HTERT RPE-1 (cell line): ENCODE data around the gene ASAP2.

ENCODE experiments used
- in situ Hi-C: fragments of 300-500 bp; cut with MboI; formaldehyde crosslinking; loops from 4 replicates; pipeline ENCODE4 v1.14.3; 2020; ENCODE audit warnings: low sequenced_read_pairs

Gene ASAP2

DNA sequence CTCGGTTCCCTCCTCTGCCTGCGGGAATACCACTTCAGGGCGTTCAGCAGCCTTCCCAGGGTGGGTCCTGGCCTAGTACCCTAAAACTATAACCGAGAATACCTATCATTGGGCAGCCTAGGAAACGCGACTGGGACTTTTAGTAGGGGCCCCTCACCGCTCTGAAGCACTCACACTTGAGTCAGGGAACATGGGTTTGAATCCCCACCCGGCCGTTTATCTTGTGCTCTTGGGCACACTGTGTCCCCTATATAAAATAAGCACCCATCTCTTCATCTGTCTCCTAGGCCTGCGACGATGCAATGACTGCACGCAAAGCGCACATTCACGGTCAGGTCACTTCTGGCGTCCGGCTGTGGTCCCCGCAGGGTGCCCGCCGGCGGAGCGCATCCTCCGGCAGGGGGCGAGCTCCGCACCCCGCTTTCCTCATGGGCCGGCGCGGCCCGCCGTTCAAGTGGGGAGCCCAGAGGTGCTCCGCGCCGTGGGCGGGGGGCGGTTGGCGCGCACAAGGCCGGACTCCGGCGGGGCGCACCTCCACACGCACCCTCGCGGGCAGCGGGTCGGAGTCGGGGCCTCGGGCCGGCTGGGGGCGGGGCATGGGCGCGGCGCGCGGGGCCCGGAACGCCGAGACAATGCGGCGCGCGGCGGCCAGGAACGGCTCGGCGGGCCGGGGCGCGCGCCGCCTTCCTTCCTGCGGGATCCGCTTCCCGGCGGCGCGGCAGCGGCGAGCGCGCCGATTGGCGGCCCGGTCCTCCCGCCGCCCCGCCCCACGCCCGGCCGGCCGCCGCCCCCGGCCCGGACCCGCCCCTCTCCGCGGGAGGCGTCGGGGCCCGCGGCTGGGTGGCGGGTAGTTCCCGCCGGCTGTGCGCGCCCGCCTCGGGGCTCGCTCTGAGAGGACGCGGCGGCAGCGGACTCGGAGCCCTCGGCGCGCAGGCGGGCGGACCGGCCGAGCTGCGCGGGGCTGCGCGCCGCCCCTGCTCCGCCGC is at the start of gene ASAP2:
Gene ASAP2 (plus strand): TSS at position 850 of the 986 bp plus-strand sequence. CDS start 293 bp downstream, outside the sequence.
- in situ Hi-C loops = no loop called here

GRCh38 chr2:9158786-9159779 is 47.5 kb upstream of the ASAP2 start:
- in situ Hi-C loops = no loop called here

GRCh38 chr2:9160732-9161131 is 45.9 kb upstream of the ASAP2 start:
- in situ Hi-C loops = no loop called here

- in situ Hi-C loops = no loop called here
Observed at GRCh38 chr2:9162841-9163240, 43.8 kb upstream of the ASAP2 start.

DNA sequence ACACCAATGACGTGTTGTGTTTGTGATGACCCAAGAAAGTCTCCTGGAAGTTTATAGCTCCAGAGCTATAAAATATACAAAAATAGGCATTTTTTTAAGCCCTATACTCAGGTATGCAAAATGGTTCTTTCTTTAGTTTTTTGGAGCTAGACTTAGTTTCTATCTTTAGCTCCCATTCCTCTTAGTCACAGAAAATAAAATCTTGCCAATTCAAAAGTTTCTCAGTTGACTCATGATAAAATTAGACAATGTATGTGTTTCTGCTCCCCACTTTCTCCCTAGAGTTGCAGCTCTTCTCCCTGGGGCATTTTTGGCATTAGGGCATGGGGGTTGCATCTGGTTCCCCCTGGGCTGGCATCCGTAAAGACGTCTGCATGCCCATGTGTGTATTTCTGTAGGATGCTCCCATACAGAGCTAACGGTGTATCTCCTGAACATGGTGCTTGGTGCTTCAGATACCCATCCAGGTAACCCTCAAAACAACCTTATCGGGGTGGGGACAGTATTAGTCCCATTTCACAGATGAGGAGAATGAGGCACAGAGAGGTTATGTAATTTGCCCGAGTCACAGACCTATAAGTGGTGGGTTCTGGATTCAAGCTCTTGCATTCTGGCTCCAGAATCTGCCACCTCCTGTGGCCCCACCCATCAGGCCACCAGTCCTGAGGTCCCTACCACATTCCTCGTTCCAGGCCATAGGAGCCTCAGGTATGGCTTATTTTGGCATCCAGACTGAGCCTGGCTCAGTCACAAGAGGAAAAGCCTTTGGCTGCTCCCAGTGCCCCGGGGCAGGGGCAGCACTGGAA is 43.1 kb upstream of the ASAP2 start:
- in situ Hi-C loops = no loop called here

DNA sequence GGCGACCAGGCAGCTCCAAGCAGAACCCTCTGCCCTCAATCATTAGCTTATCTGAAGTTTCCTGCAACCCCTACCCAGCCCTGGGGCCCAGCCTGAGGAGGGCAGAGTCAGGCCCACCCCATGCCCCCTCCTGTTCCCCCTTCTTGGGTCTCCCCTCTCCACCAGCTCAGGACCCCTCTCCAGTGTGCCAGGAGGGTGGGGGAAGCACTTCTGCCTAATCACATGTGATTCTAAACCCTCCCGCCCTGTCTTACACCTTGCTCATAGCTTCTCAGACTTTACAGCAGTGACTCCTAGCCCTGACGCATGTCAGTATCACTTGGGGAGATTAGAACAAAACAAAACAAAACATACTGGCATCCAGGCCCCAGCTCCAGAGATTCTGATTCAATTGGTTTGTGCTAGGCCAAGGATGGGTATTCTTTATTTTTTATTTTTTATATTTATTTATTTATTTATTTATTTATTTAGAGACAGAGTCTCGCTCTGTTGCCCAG is 42.5 kb upstream of the ASAP2 start:
- in situ Hi-C loops = no loop called here

DNA sequence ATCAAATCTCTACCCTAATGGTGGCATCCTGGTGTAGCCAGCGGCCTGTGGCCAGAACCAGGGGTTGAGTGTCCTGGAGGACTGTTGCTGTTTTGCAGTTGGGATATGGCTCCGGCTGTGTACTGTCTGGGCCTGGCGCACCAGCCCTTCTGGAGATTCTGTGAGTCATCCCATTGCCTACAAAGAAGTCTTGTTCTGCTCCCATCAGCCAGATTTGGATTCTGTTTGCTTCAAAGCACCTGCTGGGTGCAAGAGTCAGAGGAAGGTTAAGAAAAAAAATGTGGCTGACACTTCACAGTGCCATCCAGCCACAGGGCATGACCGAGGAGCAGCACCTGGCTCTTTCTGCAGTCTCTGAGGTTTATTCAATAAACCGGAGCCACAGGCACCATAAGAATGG is 41.0 kb upstream of the ASAP2 start:
- in situ Hi-C loops = no loop called here

DNA sequence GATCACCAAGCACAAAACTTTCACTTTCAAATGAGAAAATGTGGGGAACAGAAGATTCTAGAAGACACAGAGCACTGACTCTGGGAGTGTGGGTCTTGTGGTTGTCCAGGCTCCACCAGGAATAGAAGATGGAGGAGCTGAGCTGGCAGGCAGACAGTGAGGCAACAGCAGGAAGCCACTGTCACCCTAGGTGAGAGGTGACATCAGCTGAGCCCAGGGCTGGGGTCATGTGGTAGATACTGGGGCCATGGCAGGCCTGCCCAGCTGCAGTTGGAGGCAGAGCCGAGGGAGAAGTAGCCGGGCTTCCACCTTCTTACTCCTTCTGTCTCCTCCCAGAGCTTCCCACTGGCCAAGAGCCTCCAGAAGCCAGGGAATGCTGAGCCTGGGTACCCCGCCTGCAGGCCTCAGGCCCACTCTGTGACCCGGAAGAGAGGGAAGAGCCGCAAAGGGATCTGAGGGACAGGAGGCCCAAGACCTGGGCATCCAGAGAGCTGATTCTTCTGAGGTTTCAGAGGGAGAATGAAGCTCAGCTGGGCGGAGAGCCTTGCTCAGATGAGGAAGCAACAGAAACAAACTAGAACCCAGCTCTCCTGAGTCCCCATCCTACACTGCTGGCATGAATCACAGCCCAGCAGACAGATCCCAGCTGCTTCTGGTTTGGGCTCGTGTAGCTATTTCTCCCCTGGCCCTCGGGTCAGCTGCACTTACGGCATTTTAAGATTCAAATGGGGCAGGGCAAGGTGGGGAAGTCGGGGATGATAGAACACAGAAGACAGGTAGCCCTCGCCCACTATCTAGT is 39.8 kb upstream of the ASAP2 start:
- in situ Hi-C loops = no loop called here

DNA sequence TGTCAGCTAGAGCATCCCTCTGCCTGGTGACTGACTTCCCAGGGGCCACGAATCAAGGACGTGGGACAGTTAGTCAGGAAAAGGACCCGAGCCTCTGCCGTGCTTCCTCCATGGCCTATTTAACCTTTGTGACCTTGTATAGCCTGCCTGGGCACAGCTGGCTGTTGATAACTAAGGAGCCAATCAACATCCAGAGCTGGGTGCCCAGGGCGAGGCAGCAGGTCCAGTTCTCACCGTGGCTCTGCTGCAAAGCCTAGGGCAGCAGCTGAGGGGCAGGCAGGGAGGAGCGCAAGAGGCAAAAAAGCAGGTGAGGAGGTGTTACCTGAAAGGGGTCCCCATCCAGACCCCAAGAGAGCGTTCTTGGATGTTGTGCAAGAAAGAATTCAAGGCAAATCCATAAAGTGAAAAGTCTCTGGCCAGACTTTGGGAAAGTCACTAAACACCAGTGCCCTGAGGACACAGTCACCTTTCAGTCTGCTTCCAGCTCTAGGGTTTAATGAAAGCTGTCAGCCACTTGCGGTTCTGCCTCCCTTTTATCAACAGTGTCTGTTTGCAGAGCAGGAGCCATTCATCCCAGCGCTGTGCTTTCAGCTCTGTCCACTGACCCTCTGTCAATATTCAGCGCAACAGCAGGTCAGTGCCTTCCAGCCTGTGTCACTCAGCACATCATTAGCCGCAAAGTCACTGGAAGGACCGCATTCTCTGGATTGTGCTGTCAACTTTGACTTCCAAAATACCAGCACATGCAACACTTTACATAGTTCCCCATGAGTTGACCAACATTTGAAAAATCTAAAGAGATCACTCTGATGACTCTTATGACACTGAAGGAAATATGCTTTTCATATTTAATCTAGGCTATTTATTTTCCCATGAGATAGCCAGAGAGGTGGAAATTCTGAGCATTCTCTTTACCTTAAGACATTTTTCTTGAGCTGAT is 38.6 kb upstream of the ASAP2 start:
- in situ Hi-C loops = no loop called here

- in situ Hi-C loops = no loop called here
Observed at GRCh38 chr2:9168821-9169221, 37.8 kb upstream of the ASAP2 start.

- in situ Hi-C loops = no loop called here
Observed at GRCh38 chr2:9169349-9170107, 37.1 kb upstream of the ASAP2 start.

GRCh38 chr2:9170458-9171130 is 36.0 kb upstream of the ASAP2 start:
- in situ Hi-C loops = no loop called here

- in situ Hi-C loops = no loop called here
Observed at GRCh38 chr2:9174771-9175437, 31.7 kb upstream of the ASAP2 start.

DNA sequence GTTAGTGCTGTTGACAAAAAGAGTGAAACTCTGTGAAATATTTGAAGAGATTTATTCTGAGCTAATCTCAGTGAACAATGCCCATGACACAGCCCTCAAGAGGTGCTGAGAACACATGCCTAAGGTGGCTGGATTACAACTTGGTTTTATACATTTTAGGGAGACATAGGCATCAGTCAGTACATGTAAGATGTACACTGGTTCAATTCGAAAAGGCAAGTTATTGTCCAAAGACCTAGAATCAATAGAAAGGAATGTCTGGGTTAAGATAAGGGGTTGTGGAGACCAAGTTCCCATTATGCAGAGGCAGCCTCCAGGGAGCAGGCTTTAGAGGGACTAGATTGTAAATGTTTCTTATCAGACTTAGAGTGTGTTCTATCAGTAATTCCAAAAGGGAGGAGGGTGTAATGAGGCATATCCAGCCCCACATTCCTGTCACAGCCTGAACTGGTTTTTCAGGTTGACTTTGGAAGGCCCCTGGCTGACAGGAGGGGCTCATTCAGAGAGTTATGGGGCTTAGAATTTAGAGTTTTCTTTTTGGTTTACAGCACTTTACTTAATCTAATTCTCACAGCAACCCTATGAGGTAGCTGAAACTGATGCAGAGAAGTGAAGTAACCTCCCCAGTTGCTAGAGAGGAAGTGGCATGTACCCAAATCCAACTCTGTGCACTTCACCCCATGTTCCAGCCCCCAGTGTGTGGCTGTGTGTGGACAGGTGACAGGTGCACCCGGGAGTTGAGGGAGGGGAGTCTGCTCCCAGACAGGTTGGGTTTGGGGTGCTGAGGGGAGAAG is 28.3 kb upstream of the ASAP2 start:
- in situ Hi-C loops = no loop called here

DNA sequence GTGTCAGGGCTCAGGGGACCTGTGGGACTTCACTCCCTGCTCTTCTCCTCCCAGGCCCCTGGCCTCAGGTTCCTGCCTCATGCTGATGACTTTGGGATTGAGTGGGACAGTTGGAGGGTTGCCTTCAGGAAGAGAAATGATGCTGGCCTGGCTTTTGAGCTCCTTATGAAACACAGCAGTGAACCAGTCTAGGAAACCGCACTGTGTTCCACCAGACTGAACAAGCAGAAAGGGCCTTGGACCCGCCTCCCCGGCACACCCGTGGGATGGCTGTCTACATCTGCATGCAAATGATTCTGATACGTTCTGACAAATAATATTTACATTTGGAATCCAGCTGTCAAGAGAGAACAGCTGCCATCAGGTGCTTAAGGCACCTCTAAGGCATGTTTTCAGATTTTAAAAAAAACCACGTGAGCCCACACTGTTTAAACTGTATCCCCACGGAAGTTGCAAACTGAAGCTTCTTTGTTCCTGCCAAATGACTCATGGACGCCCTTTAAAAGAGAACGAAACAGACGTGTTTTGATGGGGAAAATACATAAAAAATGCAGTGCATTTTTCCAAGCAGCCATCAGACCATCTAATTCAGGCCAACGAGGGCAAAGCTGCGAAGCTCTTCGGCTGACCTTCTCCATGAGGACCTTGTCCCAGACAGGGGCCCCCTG is 27.6 kb upstream of the ASAP2 start:
- in situ Hi-C loops = no loop called here
